Activated CD4-positive, alpha-beta T cell treated with anti-CD3 and anti-CD28 coated beads, Interleukin-2, amount 50 U/mL, for 24 hours (primary cell): ENCODE data around the gene PEMT.

Experiments
- DNase-seq, 2 donors: peaks; one replicate each; pipeline ENCODE4 v3.0.0-alpha.2; 2020; ENCODE audit warnings: low read depth in 1 of 2, low spot score in 1 of 2

Gene PEMT

DNA sequence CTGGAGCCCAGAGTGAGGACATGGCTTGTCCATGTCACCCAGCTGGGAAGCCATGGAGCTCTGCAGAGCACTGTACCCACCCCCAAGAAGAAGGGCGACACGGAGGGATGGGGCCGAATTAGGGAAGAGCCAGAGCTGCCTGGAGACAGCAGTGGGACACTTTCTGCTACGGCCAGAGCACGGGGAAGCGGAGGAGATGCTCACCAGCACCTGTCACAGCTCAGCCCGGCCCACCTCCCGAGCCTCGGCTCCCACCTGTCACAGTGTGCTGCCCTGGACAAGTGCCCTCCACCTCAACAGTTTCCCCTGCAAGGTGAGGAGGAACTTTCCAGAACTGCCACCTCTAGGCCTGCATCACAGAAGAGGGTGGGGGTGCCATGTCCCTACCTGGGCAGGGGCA is 36.4 kb downstream of the PEMT start:
- no peak for DNase-seq

- DNase-seq, result no peak
Observed at GRCh38 chr17:17554266-17554665, 37.2 kb downstream of the PEMT start.

- DNase-seq, result no peak
Observed at GRCh38 chr17:17553217-17554195, 38.0 kb downstream of the PEMT start.

- no peak for DNase-seq
Observed at GRCh38 chr17:17552351-17553216, 38.9 kb downstream of the PEMT start.

GRCh38 chr17:17551361-17551760 is 40.1 kb downstream of the PEMT start:
- no peak for DNase-seq

- no peak for DNase-seq
Observed at GRCh38 chr17:17549732-17550366, 41.7 kb downstream of the PEMT start.

- DNase-seq, result no peak
Observed at GRCh38 chr17:17548044-17548443, 43.5 kb downstream of the PEMT start.

- no peak for DNase-seq
Observed at GRCh38 chr17:17547210-17547764, 44.2 kb downstream of the PEMT start.

DNA sequence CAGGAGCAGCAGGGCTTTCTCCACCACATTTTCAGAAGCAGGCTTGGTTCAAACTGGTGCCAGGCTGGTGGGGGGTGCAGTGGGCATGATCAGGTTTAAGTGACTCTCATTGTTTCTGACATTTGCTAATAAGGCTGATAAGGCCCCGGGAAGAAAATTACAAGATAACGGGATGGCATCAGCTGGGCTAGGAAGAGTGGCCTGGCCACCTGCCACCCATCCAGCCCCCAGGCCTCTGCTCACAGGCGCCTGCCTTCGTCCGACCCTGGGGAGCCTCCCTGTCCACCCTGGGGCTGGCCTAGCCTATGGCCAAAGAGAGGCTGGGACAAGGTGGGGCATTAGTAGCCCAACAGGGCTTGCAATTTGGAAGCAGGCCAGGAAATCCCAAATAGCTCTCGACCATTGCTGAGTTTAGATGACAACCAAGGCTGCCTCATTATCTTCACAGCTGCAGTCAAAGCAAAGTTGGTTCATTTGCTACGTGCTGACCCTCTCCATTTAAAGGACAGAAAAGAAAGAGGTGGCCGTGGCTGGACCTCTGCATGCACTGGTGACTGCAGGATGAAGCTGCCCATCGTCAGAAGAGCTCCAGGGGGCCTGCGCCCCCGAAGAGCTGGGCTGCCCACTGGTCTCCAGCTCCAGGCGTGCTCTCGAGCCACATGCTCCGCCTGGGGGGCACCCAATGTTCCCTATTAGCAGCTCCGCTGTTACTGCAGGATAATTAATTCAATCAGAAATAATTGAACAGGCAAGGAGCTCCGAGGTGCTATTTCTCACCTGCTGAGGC is 44.9 kb downstream of the PEMT start:
- DNase-seq, result no peak

- no peak for DNase-seq
Observed at GRCh38 chr17:17545984-17546383, 45.5 kb downstream of the PEMT start.

- no peak for DNase-seq
Observed at GRCh38 chr17:17545031-17545820, 46.3 kb downstream of the PEMT start.

DNA sequence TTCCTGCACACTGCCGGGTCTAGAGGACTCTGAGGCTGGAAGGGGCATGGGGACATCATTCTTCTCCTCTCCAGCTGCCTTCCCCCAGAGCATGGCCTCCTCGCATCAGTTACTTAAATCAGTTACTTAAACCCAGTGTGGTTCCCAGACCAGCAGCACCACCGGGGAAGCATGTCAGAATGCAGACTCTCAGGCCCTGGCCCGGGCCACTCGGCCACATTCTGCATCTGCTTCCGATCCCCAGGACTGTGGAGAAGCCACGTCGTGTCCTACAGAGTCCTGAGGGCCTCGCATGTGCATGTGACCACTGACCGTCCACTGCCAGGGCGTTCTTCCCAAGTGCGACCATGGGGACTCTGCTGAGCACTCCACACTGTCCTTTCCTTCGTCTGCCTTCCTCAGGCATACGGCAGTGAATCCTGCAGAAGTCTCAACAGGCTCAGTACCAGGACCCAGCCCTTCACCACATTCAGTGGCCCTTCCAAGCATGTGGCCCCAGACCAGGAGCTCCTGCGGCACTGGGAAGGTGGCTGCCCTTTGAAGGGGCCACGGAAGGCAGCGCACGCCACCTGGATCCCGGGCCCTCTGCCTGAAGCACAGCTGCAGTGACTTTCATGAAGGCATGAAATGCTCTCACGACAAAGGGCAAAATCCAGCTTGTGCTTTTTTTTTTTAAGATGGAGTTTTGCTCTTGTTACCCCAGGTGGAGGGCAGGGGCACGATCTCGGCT is 48.4 kb downstream of the PEMT start:
- no peak for DNase-seq

GRCh38 chr17:17541640-17542001 is 49.9 kb downstream of the PEMT start:
- DNase-seq, result no peak

DNA sequence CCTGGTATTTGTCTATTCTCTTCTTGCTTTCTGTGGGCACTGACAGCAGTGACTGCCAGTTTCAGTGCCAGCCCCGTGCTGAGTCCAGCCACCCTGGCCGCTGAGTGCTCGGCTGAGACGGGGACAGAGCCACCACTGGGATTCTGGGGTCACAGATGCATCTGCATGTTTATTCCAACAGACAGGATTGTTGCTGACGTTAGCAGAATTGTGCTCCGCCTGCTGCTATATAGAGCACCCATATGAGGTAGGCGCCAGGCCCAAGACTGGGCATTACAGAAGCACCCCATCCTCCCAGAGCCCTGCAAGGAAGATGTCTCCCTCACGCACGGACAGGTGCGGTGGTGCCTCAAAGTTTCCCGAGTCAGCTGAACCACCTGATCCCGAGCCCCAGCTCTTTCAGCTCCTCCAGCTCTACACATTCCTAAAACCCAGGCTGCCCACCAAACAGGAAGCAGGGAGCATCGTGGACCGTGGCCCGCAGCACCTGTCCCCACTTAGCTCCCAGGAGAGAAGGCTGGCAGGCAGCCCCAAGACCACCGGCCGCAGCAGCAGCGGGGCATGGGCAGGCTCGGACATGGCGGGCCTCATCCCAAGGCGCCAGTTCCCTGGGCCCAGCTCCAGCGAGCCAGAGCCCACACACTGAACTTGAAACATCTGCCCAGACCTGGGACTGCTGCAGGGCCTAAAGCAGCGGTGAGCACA is 50.4 kb downstream of the PEMT start:
- DNase-seq, result no peak

DNA sequence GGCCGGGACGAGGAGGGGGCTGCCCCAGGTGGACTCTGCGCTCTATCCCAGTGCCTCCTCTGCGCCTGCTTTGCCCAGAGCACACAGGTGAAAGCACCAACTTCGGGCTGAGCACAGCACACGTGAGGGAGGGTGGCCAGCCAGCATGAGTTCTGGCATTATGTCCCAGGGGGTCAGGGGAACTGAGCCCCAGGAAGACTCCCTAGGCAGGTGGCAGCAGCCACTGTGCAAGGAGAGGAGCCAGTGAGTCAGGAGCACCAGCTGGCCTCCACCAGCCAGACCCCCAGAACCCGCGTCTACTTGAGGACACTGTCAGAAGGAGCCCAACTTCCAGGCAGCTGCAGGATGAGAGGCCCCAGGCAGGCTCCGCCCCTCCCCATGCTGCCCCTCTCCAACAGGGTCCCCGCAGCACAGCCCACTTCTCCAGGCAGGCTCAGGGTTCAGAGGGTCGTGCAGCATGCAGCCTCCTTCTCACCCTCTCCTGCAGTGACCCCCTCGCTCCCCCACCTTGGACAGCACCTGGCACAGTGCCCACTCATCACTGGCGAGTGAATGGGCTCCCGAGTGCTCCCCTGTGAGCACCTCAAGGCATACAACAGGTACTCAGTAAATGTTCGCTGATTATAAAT is 51.1 kb downstream of the PEMT start:
- no peak for DNase-seq

DNA sequence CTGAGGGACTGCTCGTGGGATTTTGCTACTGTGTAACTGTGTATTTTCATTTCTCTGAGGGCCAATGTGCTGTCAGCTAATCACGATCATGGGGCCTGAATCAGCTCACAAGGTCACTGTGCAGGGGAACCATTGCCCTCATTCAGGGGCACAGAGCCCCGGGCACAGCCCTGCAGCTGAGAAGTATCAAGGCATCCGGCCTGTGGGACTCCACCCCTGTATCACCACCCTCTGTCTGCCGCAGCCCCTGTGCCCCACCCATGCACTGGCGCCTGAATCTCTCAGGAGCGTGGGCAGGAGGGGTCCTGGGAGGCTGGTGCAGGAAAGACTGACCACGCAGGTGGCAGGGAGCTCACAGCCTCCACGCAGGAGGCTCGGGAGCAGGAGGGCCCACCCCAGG is 51.9 kb downstream of the PEMT start:
- no peak for DNase-seq

- no peak for DNase-seq
Observed at GRCh38 chr17:17538417-17539391, 52.8 kb downstream of the PEMT start.
